Raji (cell line): ENCODE results near the gene C2CD5.

Experiments used
- POLR2A ChIP-seq: IDR thresholded peaks from 2 replicates; pipeline ENCODE4 v1.6.1; 2011; ENCODE audit warnings: low read depth, low read length, control low read depth; ENCODE audit not compliant: insufficient read depth

The C2CD5 gene

GRCh38 chr12:22544038-22544979 lies at the start of gene C2CD5:
TSS of gene C2CD5 (minus strand) at chr12:22544542. CDS start at chr12:22544150, 392 bp downstream.
- TF ChIP-seq POLR2A = peak; percentile 88

GRCh38 chr12:22593864-22594263 lies 49.5 kb upstream of the C2CD5 start:
- TF ChIP-seq POLR2A = no peak

GRCh38 chr12:22588817-22589216 lies 44.5 kb upstream of the C2CD5 start:
- TF ChIP-seq POLR2A = no peak

GRCh38 chr12:22578328-22578727 lies 34.0 kb upstream of the C2CD5 start:
- no peak for TF ChIP-seq POLR2A

- no peak for TF ChIP-seq POLR2A
These were observed 33.3 kb upstream of the C2CD5 start for GRCh38 chr12:22577667-22578066.

- no peak for TF ChIP-seq POLR2A
These were observed 32.1 kb upstream of the C2CD5 start for GRCh38 chr12:22576473-22576872.

GRCh38 chr12:22576065-22576464 lies 31.7 kb upstream of the C2CD5 start:
- TF ChIP-seq POLR2A = no peak

GRCh38 chr12:22574921-22575320 lies 30.6 kb upstream of the C2CD5 start:
- TF ChIP-seq POLR2A = no peak

- TF ChIP-seq POLR2A = no peak
These were observed 28.8 kb upstream of the C2CD5 start for GRCh38 chr12:22573181-22573580.

GRCh38 chr12:22569253-22569652 lies 24.9 kb upstream of the C2CD5 start:
- TF ChIP-seq POLR2A = no peak

GRCh38 chr12:22562036-22563028 lies 18.0 kb upstream of the C2CD5 start:
- TF ChIP-seq POLR2A = no peak

- TF ChIP-seq POLR2A = no peak
These were observed 7.3 kb upstream of the C2CD5 start for GRCh38 chr12:22551624-22552023.

- TF ChIP-seq POLR2A = no peak
These were observed 913 bp upstream of the C2CD5 start for GRCh38 chr12:22545255-22545654.

GRCh38 chr12:22543246-22544037 lies 900 bp downstream of the C2CD5 start:
- no peak for TF ChIP-seq POLR2A
